Measurements from ENCODE around the gene BLCAP. TPM values are rescaled to one million over a fixed set of nuclear protein-coding genes. Genes with fewer than 3 reads are reported as not detected.

The BLCAP gene
- total and polyA plus RNA-seq, 2 of the 4 experiments (the other 2 are of a cell fraction): 17.7 to 67.3 TPM

DNA sequence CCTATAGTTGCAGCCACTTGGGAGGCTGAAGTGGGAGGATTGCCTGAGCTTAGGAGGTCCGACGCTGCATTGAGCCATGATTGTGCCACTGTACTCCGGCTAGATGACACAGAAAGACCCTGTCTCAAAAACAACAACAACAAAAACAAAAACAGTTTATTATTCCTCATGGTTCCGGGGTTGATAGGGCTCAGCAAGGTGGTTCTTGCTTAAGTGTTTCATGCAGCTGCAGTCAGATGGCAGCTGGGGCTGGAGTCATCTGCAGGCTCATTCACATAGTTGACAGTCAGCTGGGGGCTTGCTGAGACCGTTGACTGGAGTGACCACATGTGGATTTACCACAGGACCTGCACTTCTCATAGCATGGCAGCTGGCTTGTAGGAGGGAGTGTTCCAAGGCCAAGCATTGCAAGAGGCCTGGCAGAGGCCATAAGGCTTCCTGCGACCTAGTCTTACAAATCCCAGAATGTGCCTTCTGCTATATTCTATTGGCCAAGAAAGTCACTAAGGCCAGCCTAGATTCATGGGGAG lies 35.5 kb downstream of the BLCAP start:
- H2AK5ac ChIP-seq (ENCODE audit: low read depth, low read length): no peak overlapping the region
- ATAC-seq (ENCODE audit: low read depth) (no peak), DNase-seq (no peak)
- ChIA-PET CTCF (no interaction called here), POLR2A (ENCODE audit: unreplicated experiment) (no interaction called here)
- H2BK15ac ChIP-seq (ENCODE audit: low read depth, low read length): no peak overlapping the region
- intact Hi-C loops (cut with micrococcal nuclease) (no loop called here), in situ Hi-C loops (cut with MboI; ENCODE audit: low sequenced_read_pairs) (no loop called here), dilution Hi-C loops (cut with HindIII; ENCODE audit: low sequenced_read_pairs, unreplicated experiment) (no loop called here)
- H3K27ac ChIP-seq (ENCODE audit: insufficient read depth, low read length): no peak overlapping the region
- H3K4me3 ChIP-seq (ENCODE audit: insufficient read depth, low read depth, low read length): no peak overlapping the region
- no peaks in the 10 kb centered on the region for H3K9me3 ChIP-seq (ENCODE audit: control insufficient read depth, insufficient read depth, low read length)
- no peaks in the 10 kb centered on the region for H3K9me1 ChIP-seq (ENCODE audit: insufficient read depth, low read length)
- no TSS peak for BruUV-seq (replicated peaks)
- no peak overlapping the region for H4K8ac ChIP-seq (ENCODE audit: low read depth in 2 of 2, low read length in 2 of 2)
- H3K4me1 ChIP-seq (ENCODE audit: control insufficient read depth, insufficient read depth, low read length): no peaks in the 10 kb centered on the region
- no CpG with 5 or more reads among the region's 6 CpGs for WGBS, 2 experiments (ENCODE audit: extremely low coverage in 2 of 2, insufficient read length in 1 of 2)
- H3K56ac ChIP-seq (ENCODE audit: extremely low read depth, insufficient read depth, low read length): no peak overlapping the region
- 0 out of 2 replicates have a peak, but pooled peaks cover 4% of the 10 kb centered on the region for H4K20me1 ChIP-seq (ENCODE audit: insufficient read depth, low read length)
- no peak overlapping the region for H2AFZ ChIP-seq (replicated peaks; ENCODE audit: low read length, poor library complexity)
- H3K4me2 ChIP-seq (ENCODE audit: low read depth, low read length): no peak overlapping the region
- TF ChIP-seq MAZ (IDR thresholded peaks at IDR 0.05; ENCODE audit: borderline replicate concordance, low read depth, low read length) (no peak), CHD1 (IDR thresholded peaks at IDR 0.05; ENCODE audit: low read depth, low read length) (no peak)
- peaks cover 6% of the 10 kb centered on the region for H3K27me3 ChIP-seq (ENCODE audit: control insufficient read depth, insufficient read depth, low read length)
- H3K79me1 ChIP-seq (ENCODE audit: low read depth in 1 of 2, low read length in 2 of 2): no peaks in the 10 kb centered on the region; a peak in 1 of 4 replicates
- no peak overlapping the region for H3K4ac ChIP-seq (ENCODE audit: low read depth, low read length)
- no peaks in the 10 kb centered on the region; the same call in none of the 2 replicates for H3K36me3 ChIP-seq (ENCODE audit: control insufficient read depth, insufficient read depth, low read length)
- no peak overlapping the region for H4K91ac ChIP-seq (ENCODE audit: insufficient read depth, low read depth, low read length)
- no peak overlapping the region for H2BK120ac ChIP-seq (ENCODE audit: low read depth, low read length)
- no peak overlapping the region for H2AK9ac ChIP-seq (replicated peaks; ENCODE audit: low read depth, low read length, poor library complexity)
- H4K5ac ChIP-seq (ENCODE audit: low read depth, low read length): no peak overlapping the region
- no peak overlapping the region for H2BK20ac ChIP-seq (ENCODE audit: low read depth, low read length)
- no peak overlapping the region for H3K9ac ChIP-seq (ENCODE audit: low read depth, low read length)
- H3K18ac ChIP-seq (ENCODE audit: low read depth, low read length): no peak overlapping the region
- no peak overlapping the region for H3K14ac ChIP-seq (replicated peaks; ENCODE audit: low read depth, low read length)
- H3K23ac ChIP-seq (ENCODE audit: low read depth, low read length): no peak overlapping the region
- no peak overlapping the region for H2BK5ac ChIP-seq (ENCODE audit: low read depth, low read length, poor library complexity, severe bottlenecking)
